ENCODE measurements around the gene FAM53B.
A peak's percentile ranks its signal among the peaks of the same experiment; 100 is the strongest.
"Not testable (repeated sequence)": the region's sequence is repeated elsewhere in the genome, so short reads cannot be mapped to it uniquely, and the experiment has no call there.

The FAM53B gene

GRCh38 chr10:124624466-124624865, 119.7 kb downstream of the FAM53B start:
- no peak for DNase-seq

DNA sequence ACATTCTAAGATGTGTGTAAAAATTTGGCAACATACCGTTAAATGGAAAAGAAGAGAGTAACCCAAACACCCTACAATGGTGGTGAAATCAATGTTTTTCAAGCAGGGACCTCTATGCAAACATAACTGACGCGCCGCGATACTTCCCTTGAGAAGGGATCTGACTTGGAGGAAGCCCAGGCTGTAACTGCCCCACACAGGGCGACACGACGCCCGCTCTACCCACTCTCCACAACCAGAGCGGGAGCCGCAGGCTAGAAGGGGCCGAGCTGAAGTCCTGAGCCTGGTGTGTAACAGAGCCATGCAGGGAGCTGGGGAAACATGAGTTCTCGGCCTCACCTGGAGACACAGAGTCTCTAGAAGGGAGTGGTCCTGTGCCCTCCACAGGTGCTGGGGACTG, 120.2 kb downstream of the FAM53B start:
- no peak for DNase-seq

GRCh38 chr10:124622866-124623536, 121.2 kb downstream of the FAM53B start:
- no peak for DNase-seq

DNA sequence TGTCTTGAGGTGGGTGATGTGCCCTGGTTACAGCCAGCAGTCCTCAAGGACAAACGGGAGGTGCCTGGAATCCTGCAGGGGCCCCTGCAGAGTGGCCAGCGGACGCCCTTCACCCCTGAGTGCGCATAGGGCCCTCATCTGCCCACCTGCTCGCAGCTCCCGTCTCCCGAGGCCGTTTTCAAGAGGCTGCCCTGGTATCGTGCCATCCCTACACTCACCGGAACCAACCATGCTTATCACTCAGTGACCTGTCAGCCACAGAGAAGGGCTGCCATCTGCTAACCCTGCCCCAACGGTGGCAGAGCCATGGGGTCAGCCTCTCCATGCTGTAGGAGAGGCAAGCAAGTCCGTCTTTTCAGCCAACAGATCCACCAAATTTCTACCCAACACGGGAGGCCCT, 122.0 kb downstream of the FAM53B start:
- DNase-seq, result no peak

DNA sequence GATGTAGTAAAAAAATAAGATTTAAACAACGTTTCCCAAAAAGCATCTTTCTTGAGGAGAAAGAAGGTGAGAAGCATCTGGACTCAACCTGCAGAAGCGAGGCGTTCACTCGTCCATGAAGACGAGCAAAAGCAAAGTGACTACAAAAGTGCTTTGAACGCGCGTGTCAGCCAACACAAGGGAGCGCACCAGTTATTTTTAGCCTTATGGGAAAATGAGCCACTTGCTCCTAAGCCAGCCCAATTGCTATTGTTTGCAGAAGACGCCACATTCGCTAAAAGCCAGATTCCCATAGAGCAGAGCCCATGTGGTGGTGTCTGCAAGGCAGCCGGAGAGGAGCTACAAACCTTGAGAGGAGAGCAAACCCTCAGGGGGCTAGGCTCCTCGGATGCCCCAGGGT, 122.5 kb downstream of the FAM53B start:
- no peak for DNase-seq

- no peak for DNase-seq
Observed at GRCh38 chr10:124619802-124620490, 124.2 kb downstream of the FAM53B start.

GRCh38 chr10:124619195-124619594, 125.0 kb downstream of the FAM53B start:
- peak; percentile 27 for DNase-seq

- no peak for DNase-seq
Observed at GRCh38 chr10:124618470-124619073, 125.6 kb downstream of the FAM53B start.

- DNase-seq, result no peak
Observed at GRCh38 chr10:124616836-124617130, 127.4 kb downstream of the FAM53B start.

DNA sequence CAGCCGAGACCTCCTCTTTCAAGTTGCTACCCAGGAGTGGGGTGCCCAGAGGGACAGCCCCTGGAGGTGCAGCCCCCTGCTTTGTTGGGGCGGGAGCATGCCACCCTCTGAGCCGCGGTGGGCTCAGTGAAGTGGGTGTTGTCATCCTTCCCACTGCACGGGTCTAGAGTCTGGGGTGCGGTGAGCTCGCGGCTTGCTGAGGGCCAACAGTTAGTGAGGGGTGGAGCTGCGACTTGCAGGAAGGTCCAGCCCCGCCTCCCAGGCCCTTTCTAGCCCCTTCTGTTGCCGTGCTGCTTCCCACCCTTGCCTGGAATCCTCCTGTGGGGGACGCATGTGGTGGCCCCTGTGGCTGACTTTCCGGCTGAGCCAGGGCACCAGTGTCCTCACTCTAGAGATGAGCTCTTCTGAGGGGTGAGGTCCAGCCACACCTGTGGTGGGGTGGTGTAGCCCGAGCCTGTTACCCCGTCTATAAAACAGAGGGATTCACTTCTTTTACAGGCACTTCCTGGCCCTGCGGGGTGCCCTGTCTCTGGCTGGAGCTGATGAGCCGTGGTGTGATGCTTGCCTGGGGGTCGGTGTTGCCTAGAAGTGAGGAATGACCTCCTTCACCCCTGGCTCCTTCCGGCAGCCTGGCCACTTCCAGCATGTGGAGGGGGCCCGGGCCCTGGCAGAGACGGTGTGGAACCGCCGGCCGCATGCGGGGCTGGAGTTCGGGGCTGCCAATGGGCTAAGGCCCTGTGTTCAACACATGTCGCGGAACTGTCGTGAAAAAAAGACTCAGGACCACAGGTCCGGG, 127.9 kb downstream of the FAM53B start:
- DNase-seq, result peak; percentile 48

GRCh38 chr10:124615259-124615658, 128.9 kb downstream of the FAM53B start:
- no peak for DNase-seq

GRCh38 chr10:124614003-124614659, 130.0 kb downstream of the FAM53B start:
- no peak for DNase-seq

DNA sequence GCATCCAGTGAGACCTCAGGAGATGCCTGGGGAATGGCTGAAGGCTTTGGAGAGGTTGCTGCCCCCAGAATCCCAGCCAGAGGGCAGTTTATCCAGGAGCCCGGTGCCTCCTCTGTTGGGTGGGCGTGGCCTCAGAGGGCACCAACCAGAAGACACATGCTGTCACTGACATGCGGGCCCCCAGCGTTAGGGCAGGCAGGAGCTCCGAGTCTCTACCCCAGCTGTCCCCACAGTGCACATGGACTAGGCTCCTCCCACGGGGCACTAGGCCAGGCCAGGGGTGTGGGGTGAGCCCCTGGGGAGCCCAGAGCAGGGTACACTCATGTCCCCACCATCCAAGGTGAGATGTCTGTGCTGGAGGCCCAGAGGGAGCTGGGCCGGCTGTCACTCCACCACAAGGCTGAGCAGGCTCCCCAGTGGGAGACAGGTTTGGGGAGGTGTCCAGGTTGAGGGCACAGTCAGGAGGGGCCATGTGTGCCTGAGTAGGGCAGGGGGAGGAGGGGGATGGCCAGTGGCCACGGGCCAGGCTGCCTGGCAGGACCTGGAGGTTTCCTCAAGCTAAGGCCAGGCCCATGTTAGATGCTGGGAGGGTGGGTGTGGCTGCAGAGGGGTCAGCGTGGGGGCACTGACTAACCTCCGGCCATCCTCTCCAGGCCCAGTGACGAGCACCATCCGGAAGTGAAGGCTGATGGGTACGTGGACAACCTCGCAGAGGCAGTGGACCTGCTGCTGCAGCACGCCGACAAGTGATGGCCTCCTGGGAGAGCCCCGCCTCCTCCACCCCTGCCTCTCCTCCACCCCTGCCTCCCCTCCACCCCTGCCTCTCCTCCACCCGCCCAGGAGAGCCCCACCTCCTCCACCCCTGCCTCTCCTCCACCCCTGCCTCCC, 131.3 kb downstream of the FAM53B start:
- DNase-seq, result peak; percentile 50

GRCh38 chr10:124611738-124612137, 132.4 kb downstream of the FAM53B start:
- peak; percentile 68 for DNase-seq

DNA sequence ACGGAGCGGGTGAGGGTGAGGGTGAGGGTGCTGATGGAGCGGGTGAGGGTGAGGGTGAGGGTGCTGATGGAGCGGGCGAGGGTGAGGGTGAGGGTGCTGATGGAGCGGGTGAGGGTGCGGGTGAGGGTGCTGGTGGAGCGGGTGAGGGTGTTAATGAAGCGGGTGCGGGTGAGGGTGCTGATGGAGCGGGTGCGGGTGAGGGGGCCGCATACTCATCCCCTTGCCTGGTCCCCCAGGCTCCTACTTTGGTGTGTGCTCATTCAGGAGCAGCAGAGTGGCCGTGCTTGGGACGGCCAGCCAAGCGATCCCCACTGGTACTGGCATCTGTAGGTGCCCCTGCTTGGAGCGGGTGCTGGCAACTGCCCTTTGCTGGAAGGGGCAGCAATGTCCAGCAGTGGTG, 133.3 kb downstream of the FAM53B start:
- DNase-seq, result not testable (repeated sequence)

DNA sequence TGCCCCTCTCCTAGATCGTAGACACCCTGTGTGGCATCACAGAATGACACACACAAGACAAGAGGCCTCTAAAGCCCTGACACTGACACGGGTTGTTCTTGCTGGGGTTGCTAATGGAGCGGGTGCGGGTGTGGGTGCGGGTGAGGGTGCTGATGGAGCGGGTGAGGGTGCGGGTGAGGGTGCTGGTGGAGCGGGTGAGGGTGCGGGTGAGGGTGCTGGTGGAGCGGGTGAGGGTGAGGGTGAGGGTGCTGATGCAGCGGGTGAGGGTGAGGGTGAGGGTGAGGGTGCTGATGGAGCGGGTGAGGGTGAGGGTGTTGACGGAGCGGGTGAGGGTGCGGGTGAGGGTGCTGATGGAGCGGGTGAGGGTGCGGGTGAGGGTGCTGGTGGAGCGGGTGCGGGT, 134.0 kb downstream of the FAM53B start:
- DNase-seq, result not testable (repeated sequence)

DNA sequence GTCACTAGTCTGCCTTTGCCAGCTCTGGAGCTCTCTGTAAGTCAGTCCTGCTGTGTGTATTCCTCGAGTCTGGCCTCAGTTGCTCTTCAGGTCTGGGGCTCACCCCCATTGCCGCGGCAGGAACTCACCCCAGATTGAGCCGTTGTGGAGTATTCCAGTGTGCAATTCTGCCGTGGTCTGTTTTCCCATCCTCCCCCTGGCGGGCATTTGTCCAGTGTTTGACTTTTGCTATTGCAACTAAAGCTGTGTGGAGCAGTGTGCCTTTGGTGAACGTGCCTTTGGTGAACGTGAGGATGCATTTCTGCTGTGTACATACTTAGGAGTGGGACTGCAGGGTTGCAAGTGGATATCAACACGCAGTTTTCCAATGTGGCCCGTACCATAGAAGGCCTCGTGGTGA, 134.5 kb downstream of the FAM53B start:
- DNase-seq, result no peak

DNA sequence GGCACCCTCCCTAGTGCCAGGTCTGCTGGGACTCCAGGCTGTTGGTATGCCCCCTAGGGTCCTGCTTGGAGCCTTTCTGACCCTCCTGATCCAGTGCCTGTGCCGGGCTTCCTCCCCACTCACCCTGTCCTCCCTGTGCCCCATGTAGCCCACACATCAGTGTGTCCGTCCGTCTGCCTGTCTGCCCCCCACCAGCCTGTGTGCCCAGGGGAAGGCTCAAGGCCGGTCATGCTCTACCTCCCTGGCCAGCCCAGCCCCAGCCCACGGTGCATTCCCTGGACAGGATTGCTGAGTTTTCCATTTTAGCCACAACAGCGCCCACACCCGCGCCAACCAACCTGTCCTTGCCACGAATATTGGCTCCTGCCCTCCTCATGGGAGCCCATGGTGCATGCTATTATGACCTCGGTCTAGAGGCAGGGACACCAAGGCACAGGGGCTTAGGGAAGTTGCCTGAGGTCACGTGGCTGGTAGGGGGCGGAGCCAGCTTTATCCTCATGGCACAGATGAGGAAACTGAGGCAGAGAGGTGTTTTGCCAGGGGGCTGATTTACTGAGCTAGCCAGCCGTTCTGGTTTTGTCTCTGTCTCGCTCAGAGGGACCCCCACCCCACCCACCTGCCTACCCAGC, 136.0 kb downstream of the FAM53B start:
- no peak for DNase-seq

DNA sequence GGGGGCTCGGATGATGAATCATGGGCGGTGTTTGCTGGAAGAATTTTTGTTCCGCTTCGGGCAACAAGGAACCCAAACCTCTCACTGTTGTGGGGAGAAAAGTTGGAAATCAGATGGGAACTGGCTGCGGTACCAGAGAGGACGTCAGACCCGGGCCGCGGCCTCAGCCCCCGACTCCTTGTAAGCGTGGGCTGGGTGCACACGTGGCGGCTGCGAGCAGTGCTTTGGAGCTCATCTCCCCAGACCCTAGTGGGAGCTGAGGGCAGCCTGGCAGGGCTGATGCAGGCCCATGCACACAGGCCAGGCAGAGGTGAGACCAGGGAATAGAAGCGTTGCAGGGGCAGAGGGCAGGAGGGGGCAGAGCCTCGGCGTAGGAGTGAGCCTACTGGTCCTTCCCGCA, 136.5 kb downstream of the FAM53B start:
- DNase-seq, result no peak

GRCh38 chr10:124606822-124607221, 137.4 kb downstream of the FAM53B start:
- no peak for DNase-seq
